Heart left ventricle (tissue), 16 donors: ENCODE measurements around the gene AMPD2. TPM values are rescaled to one million over a fixed set of nuclear protein-coding genes. Genes with fewer than 3 reads are reported as not detected.

Source experiments
- ATAC-seq, 4 donors: fragments of 200-7000 bp; cut with Tn5 transposase; one replicate each; pipeline ENCODE4 v1.9.1; 2020 to 2022; ENCODE audit warnings: moderate library complexity in 4 of 4, mild to moderate bottlenecking in 3 of 4, moderate number of reproducible peaks in 1 of 4
- DNase-seq, 5 donors: peaks; one replicate each; pipeline ENCODE4 v3.0.0-alpha.2; 2020
- H3K27ac ChIP-seq, 12 donors: fragments of 200-600 bp; sonication (generic) in 4 of 12; one replicate each; pipeline versions ENCODE4 v1.5.0 to v1.8.0; 2016 to 2022; ENCODE audit warnings: mild to moderate bottlenecking in 2 of 12
- H3K27me3 ChIP-seq, 9 donors: fragments of 200-600 bp; sonication (generic) in 2 of 9; one replicate each; pipeline versions ENCODE4 v1.5.1 to v1.8.0; 2016 to 2022; ENCODE audit warnings: mild to moderate bottlenecking in 3 of 9
- H3K36me3 ChIP-seq, 9 donors: fragments of 200-600 bp; sonication (generic) in 2 of 9; one replicate each; pipeline versions ENCODE4 v1.5.0 to v1.8.0; 2018 to 2022; ENCODE audit warnings: mild to moderate bottlenecking in 2 of 9
- H3K4me1 ChIP-seq, 12 donors: fragments of 200-600 bp; sonication (generic) in 4 of 12; one replicate each; pipeline versions ENCODE4 v1.5.0 to v1.8.0; 2016 to 2022; ENCODE audit warnings: mild to moderate bottlenecking in 3 of 12
- H3K4me3 ChIP-seq, 12 donors: fragments of 200-600 bp; sonication (generic) in 4 of 12; one replicate each; pipeline versions ENCODE4 v1.5.0 to v1.8.0; 2017 to 2022; ENCODE audit warnings: mild to moderate bottlenecking in 9 of 12, moderate library complexity in 4 of 12
- H3K9me3 ChIP-seq, 12 donors: fragments of 200-600 bp; sonication (generic) in 4 of 12; one replicate each; pipeline versions ENCODE4 v1.5.0 to v1.8.0; 2016 to 2022; ENCODE audit warnings: mild to moderate bottlenecking in 1 of 12
- POLR2A ChIP-seq, 2 donors: fragments of 450-650 bp; IDR thresholded peaks; one replicate each; pipeline ENCODE4 v1.6.1; 2017; ENCODE audit warnings: antibody characterized with exemption in 2 of 2, mild to moderate bottlenecking in 2 of 2, moderate library complexity in 2 of 2
- WGBS, 4 donors: extraction: QIAGEN DNeasy Blood & Tissue Kit in 2 of 4; methylation state at CpG; one replicate each; pipeline versions ENCODE4 v1.1.5 to v1.1.7; 2013 to 2018; 5-methylcytosine and 5-hydroxymethylcytosine counted together
- intact Hi-C, 10 donors: fragments of 100-400 bp; cut with DNase I; formaldehyde crosslinking; loops; one replicate each; pipeline versions ENCODE4 v1.11.1 to v1.14.2; 2022
- polyA plus RNA-seq, 2 donors: library from polyadenylated mRNA; stranded (reverse); fragments of 200-250 nt; gene quantifications; one replicate each; pipeline ENCODE4 v1.2.3, GENCODE V29; 2013
- total RNA-seq, 9 donors: library from RNA; depleted of rRNA in 2 of 9; stranded (reverse); fragments of >200 nt in 2 of 9; fragmentation: NEBNext Ultra II Directional in 3 of 9; extraction: Animal tissue kit (Norgen Biotek cat#: 25700) in 3 of 9; gene quantifications; one replicate each; pipeline versions ENCODE4 v1.1.0 to v1.2.4, GENCODE V29; 2016 to 2023
- TF ChIP-seq, protein P1 (sequence below), 12 donors: fragments of 200-600 bp; sonication (generic) in 4 of 12; IDR thresholded peaks; one replicate each; pipeline versions ENCODE4 v1.5.0 to v1.8.0; 2018 to 2022; ENCODE audit warnings: antibody characterized with exemption in 12 of 12, mild to moderate bottlenecking in 5 of 12
- donor health status: ischemic (EF 13 %, LVEDD 7.1; RV severe dilation, severe dysfunction).
- donor health status: healthy with polysubstance abuse.
- donor health status: DM: no; HTN: yes; CAD: no.
- donor health status: DM: no; HTN: no; CAD: no.
- donor health status: ischemic (EF 25% LVEDD 6.9; RV normal size, moderate dysfunction).
- donor health status: ischemic (EF 25% LVEDD 5.7; RV mildly dilated, moderate dysfunction).
- donor health status: healthy.
- donor health status: DM: yes; HTN: yes; CAD: no.
- donor health status: ischemic (EF 35%, LVEDD 5.7; RV mildly dilated, moderate dysfunction).
- donor health status: nonischemic (EF 11% LVEDD 7.7; RV severe dilation, severe dysfunction).
- donor health status: DM: yes; HTN: yes; CAD: no.
- donor health status: PGD.
- donor health status: ischemic (EF 29% LVEDD 5.4; RV normal size, mild dysfunction).
- donor health status: nonischemic (EF 23%, LVEDD 6.1; RV moderate dilation, normal function).

AMPD2 gene
- total and polyA plus RNA-seq, 11 donors, result 7.4 to 29.9 (median 10.0) TPM

DNA sequence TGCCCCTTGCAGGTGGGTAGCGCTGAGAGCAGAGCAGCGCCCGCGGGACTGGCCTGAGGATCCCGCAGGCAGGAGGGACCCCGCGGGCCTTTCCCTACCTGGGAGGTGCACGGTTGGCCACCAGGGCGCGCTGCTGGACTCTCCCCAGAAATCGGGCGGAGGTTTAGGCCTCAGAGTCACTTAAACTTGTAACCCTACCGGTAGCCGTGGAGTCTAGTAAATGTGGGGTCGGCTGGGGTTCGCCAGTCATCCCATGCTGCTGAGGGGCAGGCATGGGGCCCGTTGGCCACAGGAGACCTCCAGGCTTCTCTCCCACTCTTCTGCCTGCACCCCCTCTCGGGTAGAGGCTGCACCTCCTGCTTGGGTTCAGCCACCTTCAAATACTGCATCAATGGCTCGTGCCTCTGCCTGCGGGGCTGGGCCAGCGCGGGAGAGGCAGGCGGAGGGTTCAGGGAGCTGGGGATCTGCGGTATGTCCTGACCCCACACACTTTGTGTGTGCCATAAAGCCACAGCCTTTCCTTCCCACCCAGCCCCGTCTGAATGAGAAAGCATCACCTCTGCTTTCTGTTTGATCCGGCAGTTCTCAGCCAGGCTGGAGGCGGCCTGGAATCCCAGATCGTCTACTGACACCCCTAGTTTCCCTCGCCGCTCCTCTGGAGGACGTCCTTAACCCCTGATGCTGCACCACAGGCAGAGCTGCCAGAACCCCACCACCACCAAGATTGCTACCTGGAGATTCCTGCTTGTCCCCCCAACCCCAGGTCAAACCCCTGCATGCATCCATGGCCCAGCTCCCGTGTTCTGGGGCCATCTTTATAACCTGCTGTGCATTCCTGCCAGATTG, 24.0 kb downstream of the AMPD2 start:
- Histone ChIP-seq H3K27ac (peak overlapping the region in 1 of 12 donors; percentile 25), H3K27me3 (no peaks in the 10 kb centered on the region), H3K36me3 (no peaks in the 10 kb centered on the region), H3K4me1 (peaks cover 0 to 12% (median 7%) of the 10 kb centered on the region in 12 donors), H3K9me3 (peaks cover 0 to 5% (median 0%) of the 10 kb centered on the region in 12 donors), H3K4me3 (no peak overlapping the region)
- TF ChIP-seq, protein P1, sequence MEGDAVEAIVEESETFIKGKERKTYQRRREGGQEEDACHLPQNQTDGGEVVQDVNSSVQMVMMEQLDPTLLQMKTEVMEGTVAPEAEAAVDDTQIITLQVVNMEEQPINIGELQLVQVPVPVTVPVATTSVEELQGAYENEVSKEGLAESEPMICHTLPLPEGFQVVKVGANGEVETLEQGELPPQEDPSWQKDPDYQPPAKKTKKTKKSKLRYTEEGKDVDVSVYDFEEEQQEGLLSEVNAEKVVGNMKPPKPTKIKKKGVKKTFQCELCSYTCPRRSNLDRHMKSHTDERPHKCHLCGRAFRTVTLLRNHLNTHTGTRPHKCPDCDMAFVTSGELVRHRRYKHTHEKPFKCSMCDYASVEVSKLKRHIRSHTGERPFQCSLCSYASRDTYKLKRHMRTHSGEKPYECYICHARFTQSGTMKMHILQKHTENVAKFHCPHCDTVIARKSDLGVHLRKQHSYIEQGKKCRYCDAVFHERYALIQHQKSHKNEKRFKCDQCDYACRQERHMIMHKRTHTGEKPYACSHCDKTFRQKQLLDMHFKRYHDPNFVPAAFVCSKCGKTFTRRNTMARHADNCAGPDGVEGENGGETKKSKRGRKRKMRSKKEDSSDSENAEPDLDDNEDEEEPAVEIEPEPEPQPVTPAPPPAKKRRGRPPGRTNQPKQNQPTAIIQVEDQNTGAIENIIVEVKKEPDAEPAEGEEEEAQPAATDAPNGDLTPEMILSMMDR (IDR thresholded peaks at IDR 0.05), result peak; percentile 75 to 92 (median 84)
- no peak for TF ChIP-seq POLR2A (IDR thresholded peaks at IDR 0.05)
- ATAC-seq, result peak; percentile 84 to 93 (median 88)
- peak; percentile 78 to 93 (median 85) for DNase-seq
- intact Hi-C loops, result loop anchor here (1.0 to 10.0 kb wide), 8 partner anchors 44 to 344 kb away; partner anchors contain the start of genes AHCYL1 (in 8 of the 10), GNAI3 (in 5 of the 10) and GSTM1 (in 3 of the 10)
- 37 to 48% (median 40%) methylated on average over 24 to 32 of the region's 32 CpGs for WGBS, 4 donors

GRCh38 chr1:109644670-109645069, 25.0 kb downstream of the AMPD2 start:
- Histone ChIP-seq H3K27ac (no peak overlapping the region), H3K4me1 (peaks cover 0 to 12% (median 7%) of the 10 kb centered on the region in 12 donors), H3K9me3 (peaks cover 0 to 5% (median 0%) of the 10 kb centered on the region in 12 donors), H3K36me3 (no peaks in the 10 kb centered on the region), H3K4me3 (no peak overlapping the region), H3K27me3 (no peaks in the 10 kb centered on the region)
- intact Hi-C loops, result loop anchor here (5.0 to 10.0 kb wide), 6 partner anchors 43 to 343 kb away; partner anchors contain the start of genes AHCYL1 (in 8 of the 10), GNAI3 (in 5 of the 10) and GSTM1 (in 3 of the 10)
- TF ChIP-seq POLR2A (IDR thresholded peaks at IDR 0.05), result no peak
- 63% methylated on average over 10 of the region's 10 CpGs; no CpG with 5 or more reads in 2 of the 4 donors for WGBS, 4 donors
- DNase-seq (no peak), ATAC-seq (no peak)

DNA sequence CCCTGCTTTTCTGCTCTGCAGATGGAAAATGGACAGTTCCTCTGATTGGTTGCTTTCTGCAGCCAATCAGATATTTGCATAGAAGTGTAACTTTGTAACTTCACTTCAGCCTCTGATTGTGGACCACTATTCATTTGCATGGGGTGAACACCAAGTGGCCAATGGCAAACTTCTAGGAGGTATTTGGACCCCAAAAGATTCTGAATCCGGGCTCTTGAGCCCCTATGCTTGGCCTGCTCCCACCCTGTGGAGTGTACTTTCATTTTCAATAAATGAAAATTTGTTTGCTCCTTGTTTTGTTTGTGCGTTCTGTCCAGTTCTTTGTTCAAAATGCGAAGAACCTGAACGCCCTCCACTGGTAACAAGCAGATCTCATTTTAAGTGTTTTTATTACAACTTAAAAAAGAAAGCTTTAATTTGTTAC, 29.9 kb downstream of the AMPD2 start:
- Histone ChIP-seq H3K9me3 (peaks cover 0 to 5% (median 0%) of the 10 kb centered on the region in 12 donors), H3K27me3 (no peaks in the 10 kb centered on the region), H3K36me3 (no peaks in the 10 kb centered on the region), H3K27ac (no peak overlapping the region), H3K4me1 (peaks cover 0 to 3% (median 0%) of the 10 kb centered on the region in 12 donors), H3K4me3 (peak overlapping the region in 7 of 12 donors; percentile 24 to 57 (median 36))
- ATAC-seq, result peak in 1 of 4 donors; percentile 26
- TF ChIP-seq POLR2A (IDR thresholded peaks at IDR 0.05), result no peak
- TF ChIP-seq, protein P1 (IDR thresholded peaks at IDR 0.05), result peak in 8 of 12 donors; percentile 10 to 47 (median 30)
- no peak for DNase-seq
- WGBS, 4 donors, result 59 to 75% (median 68%) methylated on average over 4 of the region's 4 CpGs
- intact Hi-C loops, result loop anchor here in 3 of 10 donors (10.0 kb wide), 1 partner anchor 335 kb away; the partner anchor contains the start of gene AHCYL1 (in 3 of the 3)

DNA sequence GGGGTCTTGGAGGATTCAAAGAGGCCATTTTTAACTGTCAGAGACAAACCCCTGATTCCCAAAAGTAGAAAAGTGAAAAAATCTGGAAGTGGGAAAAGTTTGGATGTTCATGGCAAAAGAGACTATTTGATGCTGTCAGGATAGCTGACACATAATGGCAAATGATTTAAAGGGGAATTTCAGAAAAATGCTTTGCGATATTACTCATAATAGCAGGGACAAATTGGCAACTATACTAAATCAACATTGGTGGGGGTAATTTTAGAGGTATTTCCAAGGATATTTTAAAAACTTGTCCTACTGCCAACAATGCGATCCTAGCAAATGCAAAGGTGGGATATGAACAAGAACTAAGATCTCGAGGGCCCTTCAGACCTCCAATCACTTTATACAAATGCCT, 31.0 kb downstream of the AMPD2 start:
- ATAC-seq (no peak), DNase-seq (no peak)
- TF ChIP-seq, protein P1 (IDR thresholded peaks at IDR 0.05), result no peak
- no peak for TF ChIP-seq POLR2A (IDR thresholded peaks at IDR 0.05)
- H3K9me3 ChIP-seq, result peaks cover 0 to 5% (median 0%) of the 10 kb centered on the region in 12 donors
- H3K4me1 ChIP-seq, result peaks cover 0 to 13% (median 7%) of the 10 kb centered on the region in 12 donors
- H3K4me3 ChIP-seq, result no peak overlapping the region
- intact Hi-C loops, result loop anchor here in 1 of 10 donors (5.0 kb wide), 1 partner anchor 37 kb away; the partner anchor contains the start of gene GSTM1
- no peaks in the 10 kb centered on the region for H3K36me3 ChIP-seq
- H3K27me3 ChIP-seq, result no peaks in the 10 kb centered on the region
- no peak overlapping the region for H3K27ac ChIP-seq
- WGBS, 4 donors, result 82 to 91% (median 86%) methylated on average over 3 of the region's 3 CpGs
